Kidney capillary endothelial cell (primary cell): ENCODE results near the gene BDH1.

Experiments
- DNase-seq: peaks from one replicate; pipeline ENCODE4 v3.0.0-alpha.2; 2018; ENCODE audit warnings: low spot score

The BDH1 gene

GRCh38 chr3:197547306-197548011 lies 8.3 kb downstream of the BDH1 start:
- DNase-seq: no peak

- DNase-seq: no peak
Observed at GRCh38 chr3:197546307-197547085, 9.3 kb downstream of the BDH1 start.

DNA sequence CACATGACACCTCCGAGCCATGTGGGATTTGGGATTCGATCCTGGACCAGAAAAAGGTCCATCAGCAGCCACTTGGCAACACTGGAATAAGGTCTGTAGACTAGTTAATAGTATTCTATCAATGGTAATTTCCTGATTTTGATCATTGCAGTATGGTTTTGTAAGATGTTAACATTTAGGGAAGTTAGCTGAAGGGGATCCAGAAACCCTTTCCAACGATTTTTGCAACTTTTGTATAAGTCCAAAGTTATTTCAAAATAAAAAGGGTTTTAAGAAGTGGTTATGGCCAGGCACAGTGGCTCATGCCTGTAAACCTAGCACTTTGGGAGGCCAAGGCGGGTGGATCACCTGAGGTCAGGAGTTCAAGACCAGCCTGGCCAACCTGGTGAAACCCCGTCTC lies 10.2 kb downstream of the BDH1 start:
- no peak for DNase-seq

GRCh38 chr3:197545101-197545500 lies 10.7 kb downstream of the BDH1 start:
- DNase-seq: no peak

DNA sequence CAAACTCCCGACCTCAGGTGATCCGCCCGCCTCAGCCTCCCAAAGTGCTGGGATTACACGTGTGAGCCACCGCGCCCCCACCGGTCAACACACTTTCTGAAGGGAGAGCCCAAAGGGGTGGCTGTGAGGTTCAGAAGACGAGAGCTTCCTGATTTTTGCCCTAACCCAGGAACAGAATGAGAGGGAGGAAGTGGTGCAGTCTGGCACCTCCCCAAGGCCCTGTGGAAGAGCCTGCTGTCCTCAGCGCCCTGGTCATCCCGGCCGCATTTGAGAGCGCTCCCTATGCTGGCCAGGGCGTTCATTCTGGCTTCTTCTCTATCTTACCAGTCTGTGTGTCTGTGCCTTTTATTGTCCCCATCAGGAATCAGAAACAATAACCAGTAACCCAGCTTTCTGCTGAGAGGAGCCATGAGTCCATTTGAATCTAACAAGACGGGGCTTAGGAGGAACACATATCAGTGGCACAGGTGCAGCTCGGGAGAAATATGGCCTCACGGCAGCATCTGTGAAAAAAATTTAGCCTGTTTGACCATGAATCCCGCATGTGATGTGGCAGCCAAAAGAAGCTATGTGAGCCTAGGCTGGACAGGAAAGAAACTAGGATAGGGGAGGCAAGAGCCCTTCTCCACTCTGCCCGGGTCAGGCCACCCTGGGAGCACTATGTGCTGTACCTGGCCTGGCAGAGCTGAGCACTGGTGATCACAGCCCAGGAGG lies 12.9 kb downstream of the BDH1 start:
- DNase-seq: no peak

DNA sequence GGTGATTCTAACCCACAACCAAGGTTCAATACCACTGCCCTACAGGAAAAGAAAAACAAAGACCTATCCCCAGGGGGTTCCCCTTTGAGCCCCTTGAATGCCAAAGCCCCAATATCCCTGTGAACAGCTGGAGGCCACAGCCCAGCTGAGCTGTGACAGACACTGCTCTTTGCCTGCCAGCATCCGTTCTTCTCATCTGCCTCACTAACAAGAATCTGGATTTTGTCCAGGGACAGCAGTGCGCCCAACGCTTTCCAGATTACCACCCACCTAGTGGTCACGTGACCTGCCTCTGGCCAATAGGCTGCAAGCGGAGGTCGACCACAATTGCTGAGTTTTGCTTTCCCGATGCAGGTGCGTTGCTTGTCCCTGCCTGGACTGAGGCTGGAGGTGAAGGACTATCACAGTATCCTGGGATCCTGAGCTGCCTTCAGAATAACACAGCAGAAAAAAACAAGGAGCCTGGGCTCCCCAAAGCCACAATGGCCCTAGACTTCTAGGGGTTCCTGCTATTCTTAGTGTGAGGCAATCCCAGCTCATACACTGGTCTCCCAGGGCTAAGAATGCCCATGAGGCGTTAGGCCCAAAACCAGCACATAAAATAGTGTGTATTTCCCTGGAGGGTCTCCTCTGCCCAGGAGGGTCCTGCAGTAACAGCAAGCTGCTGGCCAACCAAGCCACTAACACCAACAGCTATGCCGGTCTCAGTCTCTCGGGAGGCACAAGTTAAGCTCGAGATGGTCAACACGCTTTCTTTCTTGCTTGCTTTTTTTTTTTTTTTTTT lies 13.8 kb downstream of the BDH1 start:
- DNase-seq: no peak

DNA sequence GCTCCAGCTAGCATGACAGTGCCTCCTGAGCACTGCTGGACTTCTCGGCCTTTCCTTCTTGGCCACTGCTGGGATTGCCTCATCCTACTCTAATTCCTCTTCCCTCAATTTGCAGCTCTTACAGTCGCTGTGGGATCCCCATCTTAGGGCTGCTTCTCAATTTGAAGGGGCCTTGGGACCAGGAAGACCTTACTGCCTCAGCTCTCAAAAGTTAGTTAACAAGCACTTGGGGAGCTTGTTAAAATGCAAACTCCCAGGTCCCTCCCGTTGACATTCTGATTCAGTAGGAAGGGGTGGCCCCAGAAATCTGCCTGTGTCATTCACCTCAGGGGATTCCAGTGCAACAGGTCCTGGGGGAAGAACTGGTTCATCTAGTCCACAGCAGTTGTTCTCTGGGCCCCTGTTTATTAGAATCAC lies 14.8 kb downstream of the BDH1 start:
- DNase-seq: no peak

DNA sequence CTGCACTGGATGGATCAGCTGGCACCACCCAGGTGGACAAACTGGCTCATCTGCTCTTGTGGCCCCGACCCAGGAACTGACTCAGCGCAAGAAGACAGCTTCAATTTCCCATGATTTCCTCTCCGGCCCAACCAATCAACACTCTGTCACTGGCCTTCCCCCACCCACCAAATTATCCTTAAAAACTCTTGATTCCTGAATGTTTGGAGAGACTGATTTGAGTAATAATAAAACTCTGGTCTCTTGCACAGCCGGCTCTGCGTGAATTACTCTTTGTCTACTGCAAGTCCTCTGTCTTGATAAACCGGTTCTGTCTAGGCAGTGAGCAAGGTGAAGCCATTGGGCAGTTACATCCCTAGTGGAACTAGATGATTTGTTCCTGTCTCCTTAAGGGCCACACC lies 16.1 kb downstream of the BDH1 start:
- no peak for DNase-seq

- no peak for DNase-seq
Observed at GRCh38 chr3:197533927-197534725, 21.6 kb downstream of the BDH1 start.

GRCh38 chr3:197533396-197533795 lies 22.4 kb downstream of the BDH1 start:
- DNase-seq: no peak

DNA sequence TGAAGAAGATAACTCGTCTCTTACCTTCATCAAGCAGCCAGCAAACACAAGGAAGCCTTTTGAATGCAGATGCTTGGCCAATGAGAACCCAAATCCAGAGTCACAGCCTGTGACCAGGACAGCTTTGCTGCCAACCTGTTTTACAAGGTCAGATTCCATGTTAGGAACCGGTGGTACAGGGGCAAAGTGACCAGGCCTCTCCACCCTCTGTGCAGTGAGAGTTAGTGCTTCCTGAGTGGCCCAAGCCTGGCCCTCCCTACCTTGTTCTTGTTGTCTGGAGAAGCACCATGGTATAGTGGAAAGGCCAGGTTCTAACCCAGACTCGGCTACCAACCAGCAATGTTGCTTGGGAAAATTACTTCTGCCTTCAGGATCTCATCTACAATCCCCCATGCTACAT lies 23.4 kb downstream of the BDH1 start:
- DNase-seq: no peak

- DNase-seq: no peak
Observed at GRCh38 chr3:197528190-197528589, 27.6 kb downstream of the BDH1 start.

GRCh38 chr3:197527569-197527968 lies 28.2 kb downstream of the BDH1 start:
- no peak for DNase-seq

- DNase-seq: no peak
Observed at GRCh38 chr3:197525706-197526105, 30.1 kb downstream of the BDH1 start.

GRCh38 chr3:197524128-197524527 lies 31.6 kb downstream of the BDH1 start:
- DNase-seq: no peak

DNA sequence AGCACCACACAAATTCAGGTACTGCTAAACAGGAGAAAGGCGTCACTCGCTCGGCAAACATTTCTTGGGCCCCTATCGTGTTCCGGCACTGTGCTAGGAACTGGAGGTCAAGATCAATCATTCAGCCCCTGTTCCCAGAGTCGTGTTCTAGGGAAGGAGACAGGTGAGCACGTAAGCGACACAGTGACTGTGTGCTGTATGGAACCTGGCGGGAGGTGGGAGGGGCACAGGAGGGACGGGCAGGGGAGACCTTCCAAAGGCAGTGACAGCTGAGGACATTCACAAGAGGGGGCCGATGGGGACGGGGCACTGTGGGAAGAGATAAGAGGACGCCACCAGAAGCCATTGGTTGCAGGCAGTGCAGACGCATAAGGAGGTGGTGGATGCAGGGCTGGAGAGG lies 32.2 kb downstream of the BDH1 start:
- no peak for DNase-seq

- no peak for DNase-seq
Observed at GRCh38 chr3:197522881-197523441, 32.8 kb downstream of the BDH1 start.

DNA sequence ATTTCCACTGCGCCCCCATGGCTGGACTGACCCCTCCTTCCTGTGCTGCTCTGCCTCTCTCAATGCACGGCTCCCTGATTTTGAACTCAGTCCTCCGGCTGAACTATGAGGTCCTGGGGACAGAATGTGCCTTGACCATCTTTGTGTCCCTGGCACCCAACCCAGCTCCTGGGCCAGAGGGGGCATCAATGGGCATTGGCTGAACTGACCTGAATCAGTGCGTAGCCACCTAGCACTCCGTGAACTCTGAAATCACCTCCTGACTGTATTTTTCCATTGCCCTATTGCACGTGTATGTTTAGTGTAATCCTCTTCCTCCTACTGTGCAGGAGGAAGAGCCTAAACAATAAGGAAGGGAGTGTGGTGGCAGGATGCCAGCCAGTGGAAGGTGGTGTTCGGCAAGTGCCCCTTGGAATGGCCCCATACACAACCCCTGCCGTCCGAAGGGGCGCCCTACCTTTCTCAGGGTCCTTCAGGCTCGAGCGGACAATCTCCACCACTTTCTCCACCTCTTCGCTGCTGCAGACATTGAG lies 33.5 kb downstream of the BDH1 start:
- DNase-seq: no peak

DNA sequence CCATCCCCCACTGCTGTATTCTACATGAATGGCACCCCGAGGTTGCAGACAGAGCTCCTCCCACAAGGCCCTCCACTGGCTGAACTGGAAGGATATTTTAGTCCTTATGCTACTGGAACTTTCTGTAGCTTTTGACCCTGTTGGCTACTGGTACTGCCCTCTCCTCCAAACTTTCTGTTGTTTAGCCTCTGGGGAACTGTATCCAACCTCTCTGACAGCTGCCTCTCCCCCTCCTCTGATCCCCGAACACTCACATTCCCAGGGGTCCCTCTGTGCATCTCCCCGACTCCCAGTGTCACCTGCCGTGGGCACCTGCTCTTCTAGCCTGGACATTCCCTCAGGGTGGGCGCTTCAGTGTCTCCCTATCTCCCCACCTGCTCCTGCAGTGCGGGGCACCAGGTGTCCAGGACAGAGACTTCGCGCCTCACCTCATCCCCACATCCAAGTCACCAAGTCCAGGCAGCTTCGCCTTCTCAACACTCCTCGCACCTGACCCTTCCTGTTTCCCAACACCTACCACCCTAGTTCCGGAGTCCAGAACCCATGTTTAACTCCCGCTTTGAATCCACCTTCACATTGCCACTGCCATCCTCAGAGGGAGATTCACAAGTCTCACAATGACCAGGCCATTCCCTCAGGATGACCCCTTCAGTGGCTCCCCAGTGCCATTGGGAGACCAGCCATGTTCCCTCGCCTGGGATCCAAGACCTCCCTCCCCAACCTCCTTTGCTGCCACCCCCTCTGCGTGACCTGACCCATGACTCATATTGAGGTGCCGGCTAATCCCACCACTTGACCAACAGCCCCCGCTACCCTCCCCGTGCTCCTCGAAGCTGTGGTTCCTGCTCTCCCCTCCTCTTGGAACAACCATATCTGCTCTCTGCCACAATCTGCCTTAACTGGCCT lies 34.2 kb downstream of the BDH1 start:
- DNase-seq: no peak
